22Rv1 (cell line): Measurements from ENCODE around the gene EFNB2.

Experiments
- H3K27ac ChIP-seq: fragments of 450-650 bp; 2 replicates; pipeline ENCODE4 v1.5.1; 2017
- CTCF ChIP-seq: fragments of 450-650 bp; IDR thresholded peaks from 2 replicates; pipeline ENCODE4 v1.5.1; 2017; ENCODE audit warnings: mild to moderate bottlenecking
- ZFX ChIP-seq: fragments of 450-650 bp; IDR thresholded peaks from 2 replicates; pipeline ENCODE4 v1.6.1; 2017; ENCODE audit warnings: antibody characterized with exemption, borderline replicate concordance

The EFNB2 gene

GRCh38 chr13:106515635-106516254, 19.7 kb downstream of the EFNB2 start:
- TF ChIP-seq ZFX = no peak
- TF ChIP-seq CTCF = no peak
- H3K27ac ChIP-seq = no peak overlapping the region

DNA sequence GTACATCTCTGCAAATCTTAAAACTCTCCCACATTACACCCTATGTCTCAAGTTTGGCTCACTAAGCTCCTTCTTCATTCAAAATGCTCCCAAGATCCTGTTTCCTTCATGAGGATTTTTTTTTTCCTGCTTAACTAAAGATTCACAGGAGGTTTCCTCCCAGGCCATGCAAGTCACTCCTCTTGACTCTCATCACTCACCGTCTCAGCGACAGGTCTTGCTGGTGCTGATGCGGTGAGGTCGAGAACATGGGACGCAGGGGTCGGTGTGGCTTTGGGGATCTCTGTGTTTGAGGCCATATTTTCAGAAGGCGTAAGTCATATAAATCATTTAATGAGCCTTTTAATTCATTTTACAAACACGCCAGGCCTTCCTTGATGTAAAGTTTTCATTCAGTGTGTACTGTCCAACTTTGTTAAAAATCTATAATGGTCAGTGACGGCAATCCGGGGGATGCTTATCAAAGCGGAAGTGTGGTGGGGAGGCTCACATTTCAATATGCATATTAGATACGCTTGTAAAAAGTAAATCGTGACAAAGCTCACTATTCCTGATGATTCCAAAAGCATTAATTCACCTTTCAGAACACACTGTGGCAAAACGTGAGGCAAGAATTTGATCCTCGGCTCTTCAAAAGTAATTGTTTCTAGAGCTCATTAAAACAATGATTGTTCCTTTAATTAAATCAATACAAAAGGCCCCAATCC, 20.4 kb downstream of the EFNB2 start:
- TF ChIP-seq CTCF = no peak
- TF ChIP-seq ZFX = no peak
- no peak overlapping the region for H3K27ac ChIP-seq

DNA sequence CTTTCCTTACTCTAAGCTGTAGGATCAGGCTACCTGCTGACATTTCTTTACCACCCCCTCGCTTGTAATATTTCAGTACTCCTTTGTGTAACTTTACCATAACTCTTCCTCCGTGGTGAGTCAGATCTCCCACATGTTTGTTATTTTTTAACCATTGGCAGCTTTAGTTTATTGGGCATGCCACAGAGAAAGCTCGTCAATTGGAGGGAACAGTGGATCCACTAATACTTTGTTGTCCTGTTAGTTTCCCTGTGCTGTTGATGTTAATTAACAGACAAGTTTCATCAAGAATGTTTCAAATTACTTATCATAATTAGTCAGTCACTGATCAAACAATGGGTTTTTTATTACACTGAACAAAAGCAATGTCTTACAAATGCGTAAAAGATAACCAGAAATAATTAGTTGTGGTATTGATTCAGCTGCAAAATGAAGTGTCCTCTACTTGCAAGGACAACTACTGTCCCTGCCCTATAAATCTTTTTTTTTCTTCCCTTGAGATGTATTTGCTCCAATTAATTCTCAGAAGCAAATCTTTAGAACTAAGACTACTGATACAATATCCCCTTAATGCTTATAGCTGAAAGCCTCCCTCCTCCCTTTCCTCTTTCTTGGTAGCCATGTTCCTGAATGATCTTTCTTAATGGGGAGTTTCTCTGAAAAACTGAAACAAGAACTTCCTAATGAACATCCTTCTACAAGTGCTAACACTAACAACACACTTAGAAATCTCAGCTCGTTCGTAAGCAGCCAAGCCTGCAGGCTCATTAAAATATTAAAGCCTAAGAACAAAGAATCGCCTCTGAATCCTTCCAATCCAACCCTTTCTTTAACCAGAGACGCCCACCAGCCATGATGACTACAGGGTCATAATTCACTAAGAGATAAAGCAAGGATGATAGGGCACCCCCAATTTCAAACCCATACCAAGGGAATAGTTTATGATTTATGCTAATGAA, 22.2 kb downstream of the EFNB2 start:
- H3K27ac ChIP-seq = no peak overlapping the region
- TF ChIP-seq ZFX (no peak), CTCF (no peak)

DNA sequence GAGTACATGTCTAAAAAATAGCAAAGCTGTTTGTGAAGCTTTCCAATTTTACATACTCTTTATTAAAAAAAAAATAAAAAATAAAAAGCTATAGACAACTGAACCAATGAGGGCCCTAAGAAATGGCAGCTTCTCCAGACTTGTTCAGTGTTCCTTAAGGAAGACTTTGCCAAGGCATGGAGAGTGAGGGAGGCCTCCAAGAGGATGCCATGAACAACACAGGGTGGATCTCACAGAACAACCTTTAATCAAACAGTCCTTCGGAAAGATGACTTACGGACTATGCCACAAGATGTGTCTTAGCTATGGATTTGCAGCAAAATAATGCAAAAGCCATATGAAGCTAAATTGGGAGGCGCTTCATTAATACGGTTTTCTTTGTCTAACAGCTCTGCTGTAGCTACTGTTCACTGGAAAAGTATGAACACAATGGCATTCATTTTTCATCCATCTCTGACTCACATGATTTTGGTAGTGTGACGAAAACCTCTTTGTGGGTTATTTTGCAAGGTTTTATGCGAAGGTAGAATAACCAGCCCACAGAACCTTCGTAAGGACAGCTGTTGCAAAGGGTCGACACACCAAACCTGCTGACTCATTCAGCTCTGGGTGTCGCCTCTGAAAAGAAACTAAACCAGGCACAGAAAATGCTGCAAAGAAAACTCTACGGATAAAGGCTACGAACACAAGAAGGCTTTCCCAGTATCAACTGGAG, 27.7 kb downstream of the EFNB2 start:
- no peak overlapping the region for H3K27ac ChIP-seq
- no peak for TF ChIP-seq CTCF
- TF ChIP-seq ZFX = no peak

DNA sequence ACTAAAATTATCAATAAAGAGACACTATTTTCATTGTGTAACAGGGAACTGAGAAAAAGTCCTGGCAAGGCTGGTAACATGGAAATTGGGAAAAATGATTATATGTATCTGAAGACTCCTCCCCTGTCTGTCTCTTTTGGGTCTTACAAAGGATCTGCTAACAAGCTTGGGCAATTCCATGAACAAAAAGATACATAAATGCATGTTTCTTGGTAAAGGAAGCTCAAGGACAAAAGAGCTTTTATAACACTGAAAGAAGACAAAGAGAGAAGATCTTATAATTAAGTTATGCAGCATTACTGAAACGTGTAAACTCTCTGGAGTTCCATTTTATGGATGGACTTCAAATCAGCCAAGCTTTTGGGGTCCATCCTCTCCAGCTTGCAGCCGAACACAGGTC, 29.2 kb downstream of the EFNB2 start:
- H3K27ac ChIP-seq = no peak overlapping the region
- TF ChIP-seq CTCF = no peak
- no peak for TF ChIP-seq ZFX

DNA sequence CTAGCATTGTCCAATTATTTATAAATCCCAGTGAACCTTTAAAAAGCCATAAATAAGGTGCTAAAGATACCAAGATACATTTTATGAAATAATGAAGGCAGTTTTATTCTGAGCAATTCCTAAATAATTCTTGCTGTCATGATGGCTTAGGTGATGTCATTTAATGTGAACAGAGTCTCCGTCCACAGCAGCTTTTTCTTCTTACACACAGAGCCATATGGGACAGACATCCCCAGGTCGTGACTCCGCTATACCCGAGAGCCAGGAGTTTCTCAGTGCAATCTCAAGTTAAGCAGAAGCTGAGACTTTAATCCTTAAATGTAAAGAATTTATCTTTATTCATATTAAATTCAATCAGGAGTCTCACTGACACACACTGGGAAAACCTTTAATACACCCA, 29.7 kb downstream of the EFNB2 start:
- no peak overlapping the region for H3K27ac ChIP-seq
- TF ChIP-seq ZFX = no peak
- no peak for TF ChIP-seq CTCF
